Glomerular visceral epithelial cell (primary cell): ENCODE data around the gene NEU4.

Experiments used
- DNase-seq: peaks from one replicate; pipeline ENCODE4 v3.0.0-alpha.2; 2016; ENCODE audit errors: extremely low spot score

The NEU4 gene

DNA sequence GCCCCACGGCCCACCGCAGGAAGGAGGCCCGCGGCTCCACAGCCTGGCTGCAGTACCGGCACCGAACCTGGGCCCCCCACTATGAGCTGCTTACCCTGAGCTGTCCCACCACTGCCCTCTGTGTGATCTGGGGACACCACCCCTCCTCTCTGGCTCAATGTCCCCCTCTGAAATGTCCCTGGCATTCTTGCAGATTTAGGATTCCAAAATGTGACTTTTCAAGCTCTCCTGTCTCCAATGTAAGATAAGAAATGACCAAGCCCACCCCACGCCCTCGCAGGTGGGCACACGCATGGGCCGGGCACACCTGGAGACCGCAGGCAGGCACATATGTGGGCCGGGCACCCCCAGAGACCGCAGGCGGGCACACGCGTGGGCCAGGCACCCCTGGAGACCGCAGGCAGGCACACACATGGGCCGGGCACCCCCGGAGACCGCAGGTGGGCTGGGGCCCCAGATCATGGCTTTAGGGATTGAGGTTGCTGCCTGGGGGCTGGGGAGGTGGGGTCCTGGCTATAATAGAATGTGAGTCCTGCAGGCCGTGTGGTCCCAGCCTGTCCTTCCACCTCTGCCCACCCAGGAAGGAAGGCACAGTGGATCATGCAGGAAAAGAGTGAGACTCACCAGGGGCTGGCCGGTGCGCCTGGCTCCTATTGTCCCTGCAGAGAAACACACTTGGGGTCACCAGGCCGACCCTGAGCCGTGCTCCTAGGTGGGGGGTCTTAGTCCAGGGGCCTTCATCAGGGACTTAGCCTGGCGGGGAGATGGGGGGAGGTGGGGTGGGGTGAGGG is 42.5 kb downstream of the NEU4 start:
- no peak for DNase-seq

- DNase-seq: no peak
These were observed 43.4 kb downstream of the NEU4 start for GRCh38 chr2:241852116-241852980.

- DNase-seq: no peak
These were observed 44.1 kb downstream of the NEU4 start for GRCh38 chr2:241852981-241853631.

- peak; percentile 17 for DNase-seq
These were observed 44.8 kb downstream of the NEU4 start for GRCh38 chr2:241853651-241854341.

DNA sequence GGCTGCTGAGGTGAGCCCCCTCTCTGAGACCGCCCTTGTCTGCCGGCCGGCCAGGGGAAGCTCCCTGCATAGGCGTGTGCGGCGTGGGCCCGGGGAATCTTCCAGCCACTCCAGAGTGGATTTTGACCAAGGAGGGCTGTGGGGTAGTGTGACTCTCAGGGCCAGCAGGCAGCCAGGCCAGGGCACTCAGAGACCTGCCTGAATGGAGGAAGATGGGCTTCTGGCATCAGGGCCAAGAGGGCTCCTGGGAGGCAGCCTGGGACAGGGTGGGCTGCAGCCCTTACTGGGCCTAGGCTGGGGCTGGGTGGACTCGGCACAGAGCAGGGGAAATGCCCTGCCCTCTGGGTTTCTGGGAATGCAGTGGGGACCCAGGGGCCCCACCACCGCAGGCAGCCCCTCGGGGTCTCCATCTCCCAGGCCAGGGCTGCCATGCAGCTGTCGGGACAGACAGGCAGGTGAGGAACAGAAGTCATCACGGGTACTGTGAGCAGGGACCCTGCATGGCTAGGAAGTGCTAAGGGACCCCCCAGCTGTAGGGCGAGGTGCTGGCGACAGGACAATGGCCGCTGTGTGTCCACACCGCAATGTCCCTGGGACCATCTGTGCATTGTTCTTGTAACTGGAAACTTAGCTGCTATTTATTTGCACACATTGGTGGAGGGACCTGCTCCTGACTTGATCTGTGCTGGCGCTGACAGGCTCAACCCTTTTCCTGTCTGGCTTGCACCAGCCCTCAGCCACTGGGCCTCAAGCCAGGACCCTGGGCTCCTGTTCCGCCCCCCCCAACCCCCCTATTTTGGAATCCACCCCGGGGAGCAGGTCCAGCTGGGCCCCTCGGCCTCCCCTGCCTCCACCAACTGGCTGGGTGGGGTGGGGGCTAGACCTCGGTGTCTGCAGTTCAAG is 45.6 kb downstream of the NEU4 start:
- no peak for DNase-seq

GRCh38 chr2:241855245-241855887 is 46.4 kb downstream of the NEU4 start:
- no peak for DNase-seq

GRCh38 chr2:241855888-241856422 is 47.0 kb downstream of the NEU4 start:
- no peak for DNase-seq

DNA sequence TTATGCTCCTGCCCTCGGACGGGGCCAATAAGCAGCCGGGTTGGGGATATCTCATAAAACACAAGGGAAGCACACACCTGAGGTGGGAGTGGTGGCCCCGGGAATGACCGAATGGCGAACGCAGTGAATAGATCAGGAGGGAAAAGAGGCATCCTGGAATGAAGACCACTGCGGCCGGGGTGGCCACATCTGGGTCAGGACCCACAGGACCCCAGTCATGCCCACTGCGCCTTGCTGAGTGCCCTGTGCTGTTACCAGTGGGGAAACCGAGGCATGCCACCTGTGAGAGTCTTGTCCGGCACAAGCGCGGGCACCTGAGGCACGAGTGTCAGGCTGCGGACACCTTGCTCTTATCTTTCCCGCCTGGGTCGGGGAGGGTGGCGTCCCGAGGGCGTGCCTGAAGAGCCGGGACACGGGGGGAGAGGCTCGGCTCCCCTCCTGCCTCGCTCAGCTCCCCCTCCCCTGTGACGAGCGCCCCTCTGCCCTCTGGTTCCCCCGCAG is 48.1 kb downstream of the NEU4 start:
- no peak for DNase-seq

DNA sequence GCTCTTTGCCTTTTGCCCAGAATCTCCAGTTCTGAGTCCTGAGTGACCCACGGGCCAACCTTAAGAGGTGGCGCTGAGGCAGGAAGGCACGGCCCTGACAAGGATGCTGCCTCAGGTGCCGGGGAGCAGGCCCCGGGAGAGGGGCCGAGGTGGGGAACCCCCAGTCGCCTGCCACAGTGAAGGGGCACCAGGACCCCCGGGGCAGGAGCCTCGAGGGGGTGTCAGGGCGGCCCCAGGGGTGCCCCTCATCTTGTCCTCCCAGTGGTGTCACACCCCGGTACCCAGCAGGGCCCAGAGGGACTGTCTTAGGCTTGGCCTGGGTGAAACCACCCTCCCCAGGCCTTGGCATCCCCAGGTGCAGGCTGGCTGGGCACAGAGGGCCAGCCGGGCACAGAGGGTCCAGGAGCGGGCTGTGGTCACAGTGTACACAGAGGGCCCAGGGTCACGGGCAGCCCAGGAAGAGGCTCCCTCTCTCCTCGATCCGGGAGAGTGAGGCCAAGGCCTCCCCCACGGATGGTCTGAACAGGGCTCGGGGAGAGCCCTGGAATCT is 48.7 kb downstream of the NEU4 start:
- DNase-seq: no peak

DNA sequence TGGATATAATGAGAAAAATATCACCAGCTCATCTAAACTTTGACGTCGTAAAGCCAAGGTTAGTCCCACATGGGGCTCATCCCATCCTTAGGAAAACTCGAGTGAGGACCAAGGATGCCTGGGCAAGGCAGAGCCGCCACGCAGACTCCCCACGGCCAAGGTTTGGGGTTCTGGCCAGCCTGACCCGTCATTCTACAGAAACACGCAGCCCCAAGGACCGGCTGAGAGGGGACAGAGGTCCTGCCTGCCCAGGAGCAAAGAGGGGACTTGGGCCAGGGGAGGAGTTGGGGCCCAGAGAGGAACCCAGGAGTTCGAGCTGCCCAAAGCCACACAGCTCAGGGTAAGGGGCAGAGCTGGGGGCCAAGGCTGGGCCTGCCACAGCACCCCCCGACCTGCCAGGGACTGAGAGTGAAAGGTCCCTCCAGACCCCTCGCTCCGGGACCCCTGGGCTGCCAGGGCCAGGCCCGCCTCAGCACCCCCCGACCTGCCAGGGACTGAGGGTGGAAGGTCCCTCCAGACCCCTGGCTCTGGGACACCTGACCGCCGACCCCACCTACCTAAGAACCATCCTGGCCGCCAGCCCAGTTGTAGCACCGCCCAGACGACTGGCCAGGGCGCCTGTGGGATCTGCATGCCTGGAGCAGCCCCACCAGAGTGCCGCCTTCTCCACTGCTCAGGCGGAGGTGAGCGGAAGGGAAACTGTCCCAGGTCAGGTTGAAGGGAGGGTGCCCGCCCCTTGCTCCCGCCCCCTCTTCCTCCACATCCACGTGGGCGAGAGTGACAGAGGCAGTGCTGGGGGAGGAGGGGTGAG is 49.4 kb downstream of the NEU4 start, which contains the start of gene PDCD1:
PDCD1 (minus strand) TSS at position 689 of the 811 bp plus-strand sequence; CDS start at position 633, 56 bp downstream.
- DNase-seq: no peak

DNA sequence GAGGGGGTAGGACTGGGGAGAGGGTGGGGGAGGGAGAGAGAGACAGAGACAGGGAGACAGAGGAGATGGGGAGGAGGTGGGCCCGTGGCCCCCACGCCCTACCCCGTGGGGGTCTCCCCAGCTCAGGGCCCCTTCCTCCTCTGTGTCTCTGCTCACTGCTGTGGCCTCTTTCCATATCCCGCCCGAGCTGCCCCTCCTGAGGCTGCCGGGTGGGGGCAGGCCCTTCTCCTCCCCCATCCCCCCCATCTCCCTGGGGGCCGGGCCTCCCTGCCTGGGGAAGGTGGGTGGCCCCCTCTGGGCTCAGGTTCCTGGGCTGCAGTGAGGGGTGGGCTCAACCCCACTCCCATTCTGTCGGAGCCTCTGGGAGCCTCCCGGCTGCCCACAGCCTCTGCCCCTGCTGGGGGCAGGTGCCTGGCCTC is 50.0 kb downstream of the NEU4 start:
- DNase-seq: no peak

- no peak for DNase-seq
These were observed 50.6 kb downstream of the NEU4 start for GRCh38 chr2:241859436-241860183.

DNA sequence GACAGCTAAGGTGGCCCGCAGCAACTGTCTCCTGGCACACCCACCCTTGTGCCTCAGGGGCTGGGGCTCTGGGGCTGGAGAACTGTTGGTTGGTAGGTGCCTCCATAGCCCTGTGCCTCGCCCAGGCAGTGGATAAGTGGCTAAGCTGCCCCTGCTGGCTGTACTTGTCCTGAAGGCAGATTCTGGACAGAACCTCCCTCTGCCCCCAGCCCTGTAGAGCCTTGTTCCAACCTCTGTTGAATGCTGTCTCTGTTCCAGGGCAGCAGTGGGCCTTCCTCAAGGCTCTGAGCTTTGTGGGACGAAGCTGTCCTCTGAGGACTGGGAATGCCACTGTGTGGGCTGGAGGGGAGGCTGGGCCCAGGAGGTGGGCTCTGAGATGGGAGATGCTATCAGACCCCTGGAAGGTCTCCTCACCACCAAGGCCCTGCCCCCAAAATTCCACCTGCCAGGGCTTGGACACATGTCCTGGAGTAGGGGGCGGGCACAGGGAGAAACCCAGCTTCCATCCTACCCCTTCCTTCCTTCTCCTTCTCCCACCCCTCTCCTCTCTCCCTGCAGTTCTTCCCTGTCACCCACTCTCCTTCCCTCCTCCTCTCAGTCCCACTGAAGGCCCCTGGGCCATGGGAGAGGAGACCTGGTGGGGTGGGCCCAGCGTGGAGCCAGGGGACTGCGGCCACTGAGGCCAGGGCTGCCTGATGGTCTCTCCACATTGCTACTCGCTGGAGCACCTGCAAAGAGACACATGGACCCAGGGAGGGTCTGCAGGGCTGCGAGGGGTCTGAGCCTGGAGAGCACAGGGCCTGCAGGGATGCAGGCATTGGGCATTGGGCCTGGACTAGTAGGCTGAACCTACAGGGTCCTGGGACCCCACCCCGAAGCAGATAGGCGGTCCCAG is 51.4 kb downstream of the NEU4 start:
- DNase-seq: no peak

GRCh38 chr2:241861264-241861663 is 52.3 kb downstream of the NEU4 start:
- DNase-seq: no peak

DNA sequence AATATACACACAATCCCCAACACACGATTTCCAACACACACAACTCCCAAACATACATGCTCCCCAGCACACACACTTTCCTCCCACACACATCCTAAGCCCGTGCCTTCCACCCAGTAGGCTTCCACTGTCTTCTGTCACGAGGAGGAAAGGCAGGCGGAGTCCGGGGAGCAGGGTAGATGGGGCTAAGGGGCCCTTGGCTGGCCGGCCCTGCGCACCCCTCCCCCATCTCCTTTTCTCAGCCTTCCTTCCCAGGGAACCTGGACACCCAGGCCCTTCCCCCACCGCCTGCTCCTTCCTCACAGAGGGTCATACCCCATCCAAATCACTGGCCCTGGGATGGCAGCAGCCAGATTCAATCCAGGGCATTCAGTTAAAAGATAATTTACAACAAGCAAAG is 53.1 kb downstream of the NEU4 start:
- no peak for DNase-seq

DNA sequence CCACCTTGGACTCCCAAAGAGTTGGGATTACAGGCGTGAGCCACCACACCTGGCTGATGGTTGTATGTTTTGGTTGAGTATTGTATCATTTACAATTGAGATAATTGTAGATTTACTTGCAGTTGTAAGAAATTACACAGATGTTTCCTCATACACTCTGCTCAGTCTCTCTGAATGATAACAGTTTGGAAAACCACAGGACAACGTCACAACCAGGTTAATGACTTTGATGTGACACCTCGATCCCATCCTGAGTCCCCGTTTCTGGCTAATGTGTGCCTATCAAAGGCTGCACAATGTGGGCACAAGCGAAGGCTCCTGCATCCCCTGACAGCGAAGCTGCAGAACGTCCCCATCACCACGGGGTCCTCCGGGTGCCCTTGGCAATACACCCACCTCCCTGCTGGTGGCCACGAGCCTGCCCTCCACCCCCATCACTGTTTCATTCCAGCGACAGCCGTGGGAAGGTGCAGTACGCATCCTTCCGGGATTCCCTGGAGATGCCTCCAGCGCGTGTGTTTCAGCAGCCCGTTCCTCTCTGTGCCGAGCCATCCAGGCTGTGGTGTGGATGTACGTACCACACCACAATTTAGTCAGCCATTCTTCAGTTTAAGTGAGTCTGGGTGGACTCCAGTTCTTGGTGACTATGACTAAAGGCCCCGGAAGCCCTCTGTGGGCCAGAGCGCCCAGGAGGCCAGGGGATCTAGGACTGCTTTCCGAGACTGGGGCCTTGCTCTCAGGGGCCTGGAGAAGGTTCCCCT is 54.0 kb downstream of the NEU4 start:
- no peak for DNase-seq
